Renal cortex interstitium (tissue), 11 donors: ENCODE measurements around the gene KCNQ1. TPM values are rescaled to one million over a fixed set of nuclear protein-coding genes. Genes with fewer than 3 reads are reported as not detected.
A peak's percentile ranks its signal among the peaks of the same experiment; 100 is the strongest.
"Not testable (repeated sequence)": the region's sequence is repeated elsewhere in the genome, so short reads cannot be mapped to it uniquely, and the experiment has no call there.

Experiments
- DNase-seq, 11 donors: peaks; one replicate each; pipeline ENCODE4 v3.0.0-alpha.2; 2013; ENCODE audit warnings: low read depth in 9 of 11, low spot score in 4 of 11; ENCODE audit errors: extremely low read depth in 1 of 11
- polyA plus RNA-seq, 3 donors: library from polyadenylated mRNA; unstranded; fragments of 120-200 nt; gene quantifications; one replicate each; pipeline ENCODE4 v1.2.1, GENCODE V29; 2013; ENCODE audit not compliant: insufficient read length in 3 of 3

Gene KCNQ1
- polyA plus RNA-seq, 3 donors = 9.2 to 13.2 (median 10.6) TPM

- DNase-seq = not testable (repeated sequence)
Measured at GRCh38 chr11:2639763-2640162, 195.0 kb downstream of the KCNQ1 start.

GRCh38 chr11:2641623-2642022, 196.8 kb downstream of the KCNQ1 start:
- no peak for DNase-seq

GRCh38 chr11:2643746-2644145, 198.9 kb downstream of the KCNQ1 start:
- no peak for DNase-seq

GRCh38 chr11:2644844-2645778, 200.3 kb downstream of the KCNQ1 start:
- DNase-seq = no peak

GRCh38 chr11:2645779-2646118, 200.9 kb downstream of the KCNQ1 start:
- no peak for DNase-seq

GRCh38 chr11:2647167-2647566, 202.4 kb downstream of the KCNQ1 start:
- DNase-seq = no peak

GRCh38 chr11:2647953-2648352, 203.1 kb downstream of the KCNQ1 start:
- no peak for DNase-seq

GRCh38 chr11:2649400-2649799, 204.6 kb downstream of the KCNQ1 start:
- no peak for DNase-seq

- DNase-seq = no peak
Measured at GRCh38 chr11:2649848-2650247, 205.0 kb downstream of the KCNQ1 start.

- DNase-seq = no peak
Measured at GRCh38 chr11:2650343-2650867, 205.6 kb downstream of the KCNQ1 start.

- no peak for DNase-seq
Measured at GRCh38 chr11:2651054-2651617, 206.3 kb downstream of the KCNQ1 start.

- DNase-seq = no peak
Measured at GRCh38 chr11:2651826-2652271, 207.0 kb downstream of the KCNQ1 start.

- no peak for DNase-seq
Measured at GRCh38 chr11:2652333-2653197, 207.8 kb downstream of the KCNQ1 start.

- DNase-seq = peak in 1 of 11 donors; percentile 24
Measured at GRCh38 chr11:2653198-2653551, 208.4 kb downstream of the KCNQ1 start.

GRCh38 chr11:2653930-2654739, 209.3 kb downstream of the KCNQ1 start:
- no peak for DNase-seq

- DNase-seq = no peak
Measured at GRCh38 chr11:2655016-2655719, 210.4 kb downstream of the KCNQ1 start.

GRCh38 chr11:2655834-2656622, 211.2 kb downstream of the KCNQ1 start:
- DNase-seq = no peak
